Measurements from ENCODE around the gene GAS1.

GAS1 gene

GRCh38 chr9:86921151-86921923 is 26.0 kb downstream of the GAS1 start:
- no peak for DNase-seq

GRCh38 chr9:86918556-86918955 is 28.8 kb downstream of the GAS1 start:
- no peak for DNase-seq

- DNase-seq, result no peak
These were observed 35.1 kb downstream of the GAS1 start for GRCh38 chr9:86912210-86912609.

GRCh38 chr9:86909388-86909787 is 37.9 kb downstream of the GAS1 start:
- DNase-seq, result no peak

- DNase-seq, result no peak
These were observed 39.0 kb downstream of the GAS1 start for GRCh38 chr9:86908261-86908660.

DNA sequence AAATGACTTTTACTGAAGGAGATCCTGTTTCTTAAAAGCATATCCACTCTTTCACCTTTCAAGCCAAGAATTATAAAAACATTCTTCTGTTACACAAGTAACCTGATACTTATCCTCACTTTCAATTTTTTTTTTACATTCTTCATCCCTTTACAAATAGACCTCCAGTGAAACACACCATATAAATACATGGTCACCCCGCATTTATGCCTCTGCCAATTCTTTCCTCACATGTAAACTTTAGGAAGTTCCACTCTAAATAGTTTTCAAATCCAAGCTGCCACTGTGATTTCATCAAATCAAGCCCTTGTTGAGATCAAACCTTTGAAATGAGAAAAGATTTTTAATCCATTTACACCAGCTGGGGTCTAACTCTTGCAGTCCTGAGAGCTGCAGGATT is 40.0 kb downstream of the GAS1 start:
- no peak for DNase-seq

DNA sequence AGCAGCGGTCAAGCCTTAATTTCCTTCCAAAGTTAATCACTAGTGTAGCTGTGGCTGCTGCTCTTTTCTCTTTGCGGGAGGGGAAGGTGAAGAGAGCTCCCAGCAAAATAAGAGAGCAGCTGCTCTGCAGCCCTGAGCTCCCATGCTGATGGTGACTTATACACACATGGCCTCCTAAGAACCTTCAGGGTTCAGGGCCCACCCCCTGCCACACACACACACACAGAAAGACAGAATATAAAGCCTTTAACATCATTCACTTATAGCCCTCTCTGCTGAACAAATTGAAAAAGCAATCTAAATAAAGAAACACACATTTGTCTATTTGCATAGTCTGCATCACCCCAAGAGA is 43.6 kb downstream of the GAS1 start:
- DNase-seq, result no peak

- DNase-seq, result no peak
These were observed 44.1 kb downstream of the GAS1 start for GRCh38 chr9:86902991-86903733.

GRCh38 chr9:86902586-86902985 is 44.7 kb downstream of the GAS1 start:
- no peak for DNase-seq

DNA sequence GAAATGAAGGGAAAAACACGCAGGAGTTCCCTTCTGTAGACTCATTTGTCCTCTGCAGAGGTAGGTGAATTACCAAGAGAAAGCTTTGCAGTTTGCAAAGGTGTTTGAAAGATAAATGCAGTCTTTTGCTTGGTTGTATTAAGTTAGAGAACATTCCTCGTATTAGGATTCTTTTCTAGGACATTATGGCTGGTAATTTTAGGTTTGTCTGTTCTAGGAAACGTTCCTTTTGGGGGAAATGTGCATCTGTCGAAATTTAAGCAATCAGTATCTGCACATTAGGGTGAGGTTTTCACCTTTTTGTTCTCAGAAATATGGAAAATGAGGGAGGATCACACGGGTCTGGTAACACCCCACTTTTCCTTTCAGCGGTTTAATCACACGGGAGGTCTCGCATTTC is 45.1 kb downstream of the GAS1 start:
- DNase-seq, result no peak

DNA sequence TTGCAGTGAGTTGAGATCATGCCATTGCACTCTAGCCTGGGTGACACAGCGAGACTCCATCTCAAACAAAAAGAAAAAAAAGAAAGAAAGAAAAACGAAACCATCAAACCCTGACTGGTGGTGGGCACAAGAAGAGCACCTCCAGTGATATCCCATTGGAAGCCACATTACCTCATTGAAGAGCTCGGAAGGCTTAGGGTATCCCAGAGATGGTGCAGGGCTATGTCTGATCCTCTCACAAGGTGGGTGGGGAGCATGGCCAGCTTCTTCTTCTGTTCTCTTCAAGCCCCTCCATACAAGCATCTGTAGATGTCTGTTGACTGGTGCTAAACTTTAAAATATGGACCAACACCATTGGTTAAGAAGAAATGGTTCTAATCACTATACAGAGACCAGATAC is 45.8 kb downstream of the GAS1 start:
- DNase-seq, result no peak
